ENCODE data around the gene ADCY6.

The ADCY6 gene

DNA sequence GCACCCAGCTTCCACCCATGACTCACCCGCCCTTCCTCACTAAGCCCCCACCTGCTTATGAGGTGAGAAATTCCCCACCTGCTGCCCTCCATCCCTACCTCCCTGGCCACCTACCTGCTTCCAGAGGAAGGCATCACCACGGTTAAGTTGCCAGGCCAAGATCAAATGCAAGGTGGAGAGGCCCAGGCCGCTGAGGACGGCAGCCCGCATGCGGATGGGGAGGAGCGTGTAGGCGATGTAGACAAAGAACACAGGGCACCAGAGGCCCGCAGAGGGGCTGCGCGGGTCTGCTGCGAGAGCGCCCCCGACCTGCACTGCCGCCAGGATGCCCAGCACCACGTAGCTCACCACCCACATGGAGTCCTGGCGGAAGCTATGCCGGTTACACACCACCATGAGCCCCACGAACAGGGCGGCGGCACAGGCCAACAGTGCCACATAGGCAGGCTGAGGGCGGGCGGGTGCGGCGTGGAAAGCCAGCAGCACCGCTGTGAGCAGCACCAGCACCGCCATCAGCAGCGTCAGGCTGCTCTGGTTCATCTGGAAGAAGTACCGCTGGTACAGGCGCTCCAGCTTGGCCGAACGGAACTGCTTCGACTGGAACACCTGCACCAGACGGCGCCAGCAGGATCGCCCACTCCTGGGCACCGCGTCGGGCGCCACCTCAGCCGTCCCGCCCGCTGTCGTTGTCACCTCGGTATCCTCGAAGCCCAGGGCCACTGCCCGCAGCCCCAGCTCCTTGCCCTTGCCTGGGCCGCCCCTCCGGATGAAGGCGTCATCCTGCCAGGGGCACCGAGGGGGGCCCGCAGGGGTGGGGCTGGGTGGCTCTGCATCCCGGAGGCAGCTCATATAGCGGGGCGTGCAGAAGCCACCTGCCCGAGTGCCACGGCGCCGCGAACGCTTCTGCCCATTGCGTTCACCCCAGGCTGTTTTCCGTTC lies 6.2 kb downstream of the ADCY6 start:
- DNase-seq: no peak

DNA sequence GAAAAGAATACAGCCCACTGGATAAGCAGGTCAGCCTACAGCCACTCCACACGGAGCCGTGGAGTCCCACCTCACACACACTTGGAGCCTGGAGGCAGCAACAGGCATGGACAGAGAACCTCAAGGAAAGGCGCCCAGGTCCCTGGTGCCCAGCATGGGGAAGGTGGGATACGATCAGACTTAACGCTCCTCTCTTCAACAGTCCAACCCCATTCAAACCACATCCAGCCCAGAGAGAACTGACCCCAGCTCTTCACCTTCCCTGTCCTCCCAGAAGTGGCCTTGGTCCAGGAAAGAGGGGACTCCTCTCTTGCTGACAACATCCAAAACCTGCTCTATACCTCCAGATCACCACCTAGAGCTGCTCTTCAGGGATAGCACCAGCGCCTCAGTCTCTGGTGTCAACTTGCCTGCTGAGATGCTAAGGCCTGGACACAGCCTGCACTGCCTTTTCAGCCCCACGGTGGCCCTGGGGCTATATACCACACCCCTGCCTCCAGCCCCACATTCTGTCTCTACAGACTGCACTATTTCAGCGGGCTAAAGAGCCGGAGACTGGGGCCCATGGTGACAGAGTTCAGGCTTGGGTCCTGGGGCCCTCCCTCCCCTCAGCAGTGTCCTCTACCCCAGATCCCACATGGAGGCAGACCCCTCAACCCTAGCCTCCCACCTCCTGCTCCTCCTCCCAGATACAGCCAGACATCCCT lies 7.0 kb downstream of the ADCY6 start:
- DNase-seq: no peak

DNA sequence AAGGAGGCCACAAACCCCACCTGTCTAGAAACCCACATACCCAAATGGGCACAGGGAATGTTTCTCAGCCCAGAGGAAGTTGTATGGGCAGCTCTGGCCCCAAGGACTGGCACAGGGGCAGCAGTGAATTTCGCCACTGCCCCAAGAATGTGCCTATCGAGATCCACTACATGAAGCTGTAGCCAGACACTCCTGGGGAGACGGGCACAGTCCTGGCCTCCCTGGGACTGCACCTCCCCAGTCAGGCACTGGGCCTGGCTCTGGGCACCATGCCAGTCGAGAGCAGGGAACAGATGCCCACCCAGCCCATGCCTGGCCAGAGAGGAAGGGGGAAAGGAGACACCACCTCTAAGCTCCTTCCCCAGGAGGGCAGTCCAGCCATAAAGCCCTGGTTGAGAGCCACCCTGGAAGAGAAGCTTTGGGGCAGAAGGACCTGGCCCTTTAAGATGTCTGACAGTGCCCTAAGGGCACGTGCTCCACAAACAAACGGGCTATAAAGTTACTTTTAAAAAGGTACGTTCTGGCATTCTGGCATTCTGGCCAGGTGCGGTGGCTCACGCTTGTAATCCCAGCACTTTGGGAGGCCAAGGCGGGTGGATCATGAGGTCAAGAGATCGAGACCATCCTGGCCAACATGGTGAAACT lies 8.4 kb downstream of the ADCY6 start:
- DNase-seq: no peak

DNA sequence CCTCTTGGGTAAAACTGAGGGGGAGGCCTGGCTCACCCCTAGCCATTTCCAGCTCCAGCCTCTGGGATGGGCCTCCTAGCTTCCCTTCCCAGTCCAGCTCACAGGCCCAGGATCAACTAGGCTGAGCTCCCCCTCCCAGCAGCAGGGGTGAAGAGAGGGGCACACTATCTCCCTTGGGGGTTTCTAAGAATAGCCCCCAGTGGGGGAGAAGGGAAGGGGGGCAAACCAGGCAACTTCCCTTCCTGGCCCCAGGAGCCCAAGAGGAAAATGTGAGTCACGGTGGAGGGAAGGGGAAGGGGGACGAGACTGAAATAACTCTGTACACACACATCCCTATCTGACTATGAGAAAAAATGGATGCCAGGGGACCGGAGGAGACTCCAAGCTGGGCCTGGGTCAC lies 9.0 kb downstream of the ADCY6 start:
- no peak for DNase-seq

DNA sequence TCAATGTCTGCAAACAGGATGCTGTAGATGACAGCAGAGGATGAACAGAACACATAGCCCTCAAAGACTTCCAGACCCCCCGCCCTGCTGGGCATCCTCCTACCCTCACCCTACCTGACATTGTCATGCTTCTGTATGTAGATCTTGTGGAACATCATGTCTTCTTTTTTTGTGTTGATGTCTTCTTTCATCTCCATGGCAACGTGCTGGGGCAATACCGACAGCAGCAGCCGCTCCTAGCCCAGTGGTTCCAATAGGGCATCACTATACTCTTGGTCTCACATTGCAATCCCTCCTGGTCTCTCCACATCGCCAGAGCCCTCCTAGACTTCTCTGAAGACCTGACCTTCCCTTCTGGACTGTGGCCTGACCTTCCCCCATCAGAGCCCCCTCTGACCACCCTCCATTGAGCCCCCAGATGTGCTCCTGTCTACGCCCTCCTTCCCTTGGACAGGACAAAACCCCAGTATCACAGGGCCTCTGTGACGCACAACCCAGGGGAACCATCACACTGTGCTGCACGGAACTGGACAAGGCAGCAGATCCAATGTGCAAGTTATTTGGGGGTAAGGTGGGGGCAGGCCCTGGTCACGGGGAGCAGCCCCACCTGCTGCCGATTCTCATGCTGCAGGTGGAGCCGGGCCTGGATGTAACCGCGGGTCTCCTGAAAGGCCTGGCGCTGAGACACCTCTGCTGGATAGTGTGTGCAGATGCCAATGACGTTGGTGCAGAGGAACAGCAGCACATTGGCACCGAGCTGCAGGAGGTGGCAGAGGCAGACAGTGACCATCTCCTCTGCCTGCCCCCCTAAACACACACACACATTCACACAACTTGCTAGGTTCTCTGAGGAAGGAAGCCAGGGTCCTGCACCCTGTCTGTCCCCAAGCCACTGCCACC lies 11.1 kb downstream of the ADCY6 start:
- no peak for DNase-seq

DNA sequence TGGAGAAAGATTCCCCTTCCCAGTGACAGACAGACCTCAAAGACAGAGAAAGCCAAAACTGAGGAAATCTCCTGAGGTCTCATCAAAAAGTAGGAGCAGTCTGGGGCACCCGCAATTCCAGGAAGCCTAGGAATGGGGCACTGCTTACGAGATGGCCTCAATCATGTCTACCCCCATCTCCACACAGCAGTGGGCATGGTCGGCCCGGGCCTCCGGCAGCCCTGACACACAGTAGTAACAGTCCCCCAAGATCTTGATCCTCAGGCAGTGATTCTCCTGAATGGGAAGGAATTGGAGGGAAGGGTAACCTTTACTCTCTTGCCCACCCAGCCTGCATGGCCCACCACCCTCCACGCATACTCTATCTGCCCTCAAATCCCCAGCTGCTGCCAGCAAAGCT lies 11.9 kb downstream of the ADCY6 start:
- no peak for DNase-seq

DNA sequence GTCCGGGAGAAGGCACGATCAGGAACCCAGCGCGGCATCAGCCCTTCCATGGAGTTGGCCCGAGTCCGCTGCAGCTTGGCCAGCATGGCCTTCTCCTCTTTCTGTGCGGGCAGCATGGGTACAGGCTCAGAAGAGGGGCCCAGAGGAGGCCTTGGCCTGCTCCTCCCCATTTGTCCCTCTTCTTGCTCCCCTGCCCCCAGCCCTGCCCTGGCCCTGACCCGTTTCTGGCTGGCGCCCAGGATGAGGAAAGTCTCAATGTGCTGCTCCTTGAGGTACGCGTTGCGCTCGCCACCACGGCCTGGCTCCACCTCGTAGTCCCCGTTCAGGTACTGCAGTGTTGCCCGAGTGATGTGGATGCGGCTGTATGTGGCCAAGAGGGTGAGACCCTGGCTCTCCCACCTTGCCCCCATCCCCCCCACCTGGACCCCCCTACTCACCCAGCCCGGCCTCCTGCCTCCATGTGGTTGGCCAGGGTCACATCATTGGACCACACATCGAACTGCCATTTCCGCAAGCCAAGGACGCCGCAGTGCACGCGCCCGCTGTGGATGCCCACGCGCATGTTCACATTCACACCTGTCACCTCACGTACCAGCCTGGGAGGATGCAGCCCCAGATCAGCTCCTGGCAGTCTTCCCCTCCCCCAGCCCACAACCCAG lies 12.8 kb downstream of the ADCY6 start:
- DNase-seq: no peak

DNA sequence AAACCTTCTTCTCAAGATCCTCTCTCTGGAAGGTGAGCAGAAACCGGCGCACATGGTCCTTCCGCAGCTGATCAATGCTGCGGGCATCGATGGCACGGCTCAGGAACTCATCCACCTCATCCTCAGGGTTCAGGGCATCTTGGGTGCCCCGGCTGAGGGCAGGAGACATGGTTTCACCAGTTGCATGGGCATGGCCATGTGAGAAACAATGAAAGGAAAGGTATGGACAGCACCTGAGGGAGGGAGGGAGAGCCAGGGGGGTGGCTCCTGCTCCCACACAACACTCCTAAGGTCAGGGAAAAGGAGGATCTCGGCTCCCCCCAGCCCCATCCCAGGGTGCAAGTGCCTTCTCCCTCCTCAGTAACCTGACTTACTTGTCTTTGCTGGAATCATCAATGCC lies 13.6 kb downstream of the ADCY6 start:
- DNase-seq: no peak

DNA sequence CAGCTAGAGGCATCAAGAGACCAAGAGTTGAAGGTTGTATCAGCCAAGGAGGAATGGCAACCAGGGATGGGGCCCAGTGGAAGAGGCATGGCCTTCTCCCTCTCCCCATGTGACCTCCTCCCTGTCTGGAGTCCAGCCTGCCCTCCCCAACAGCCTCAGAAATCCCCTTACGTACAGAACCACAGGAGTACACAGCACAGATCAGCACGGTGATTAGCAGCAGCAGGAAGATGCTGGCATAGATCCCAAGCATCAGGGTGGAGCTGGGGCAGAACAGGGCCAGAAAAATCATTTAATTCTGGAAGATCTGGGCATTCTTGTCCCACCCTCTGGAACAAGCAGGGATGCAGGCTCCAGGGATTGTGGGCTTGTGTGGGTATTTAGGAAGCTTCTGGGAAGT lies 14.4 kb downstream of the ADCY6 start:
- DNase-seq: no peak

DNA sequence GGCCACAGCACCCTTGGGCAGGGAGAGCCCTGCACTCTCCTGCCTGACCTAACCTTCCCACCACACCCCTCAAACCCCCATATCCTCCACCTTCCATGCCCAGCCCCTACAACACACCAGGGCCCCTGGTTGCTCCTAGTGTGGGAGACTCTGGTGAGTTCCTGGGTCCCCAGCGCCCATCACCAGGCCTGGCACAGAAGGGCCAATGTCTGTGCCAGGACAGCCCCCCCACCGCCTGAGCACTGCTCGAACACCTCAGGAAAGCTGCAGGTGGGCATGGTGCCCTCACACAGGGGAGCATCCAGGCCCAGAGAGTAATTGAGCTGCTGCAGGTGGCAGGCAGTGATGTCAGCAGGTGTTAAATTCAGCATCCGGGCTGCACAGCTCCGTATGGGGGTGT lies 15.2 kb downstream of the ADCY6 start:
- no peak for DNase-seq

DNA sequence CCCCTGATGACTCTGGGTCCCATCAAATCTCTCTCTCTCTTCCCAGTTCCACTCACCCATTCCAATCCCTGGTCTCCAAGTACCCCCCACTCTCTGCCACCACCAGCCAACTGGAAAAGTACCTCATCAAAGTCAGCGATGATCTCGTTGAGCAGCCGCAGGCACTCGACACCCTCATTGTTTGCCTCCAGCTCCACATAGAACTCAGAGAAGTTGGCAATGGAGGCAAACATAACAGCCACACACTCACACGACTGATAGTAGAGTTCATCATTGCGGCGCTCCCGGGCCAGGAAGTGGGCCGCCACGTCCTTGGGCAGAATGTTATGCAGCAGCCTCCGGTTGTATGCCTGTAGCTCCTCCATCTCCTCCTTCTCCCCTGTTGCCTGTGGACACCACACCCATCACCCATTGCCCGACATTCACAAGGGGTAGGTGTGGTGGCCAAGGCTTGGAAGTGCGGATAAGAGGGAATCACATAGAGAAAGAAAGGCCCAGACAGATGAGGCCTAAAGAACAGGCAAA lies 17.2 kb downstream of the ADCY6 start:
- DNase-seq: no peak

DNA sequence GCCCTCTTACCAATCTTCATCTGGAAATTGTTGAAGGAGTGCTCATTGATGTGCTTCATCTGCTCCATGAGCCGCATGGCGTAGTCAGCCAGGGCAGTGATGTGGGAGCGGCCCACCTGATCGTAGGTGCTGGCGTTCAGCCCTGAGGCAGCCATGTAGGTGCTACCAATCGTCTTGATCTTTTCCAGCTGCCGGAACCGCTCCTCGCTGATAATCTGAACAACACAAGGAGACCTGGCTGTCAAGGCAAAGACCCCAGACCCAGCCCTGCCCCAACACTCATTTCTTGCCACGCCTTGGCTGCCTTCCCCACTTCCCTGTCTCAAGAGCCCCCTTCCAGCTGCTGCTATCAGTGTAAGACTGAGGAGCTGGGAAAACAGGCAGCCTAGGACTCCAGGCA lies 18.1 kb downstream of the ADCY6 start:
- DNase-seq: no peak

DNA sequence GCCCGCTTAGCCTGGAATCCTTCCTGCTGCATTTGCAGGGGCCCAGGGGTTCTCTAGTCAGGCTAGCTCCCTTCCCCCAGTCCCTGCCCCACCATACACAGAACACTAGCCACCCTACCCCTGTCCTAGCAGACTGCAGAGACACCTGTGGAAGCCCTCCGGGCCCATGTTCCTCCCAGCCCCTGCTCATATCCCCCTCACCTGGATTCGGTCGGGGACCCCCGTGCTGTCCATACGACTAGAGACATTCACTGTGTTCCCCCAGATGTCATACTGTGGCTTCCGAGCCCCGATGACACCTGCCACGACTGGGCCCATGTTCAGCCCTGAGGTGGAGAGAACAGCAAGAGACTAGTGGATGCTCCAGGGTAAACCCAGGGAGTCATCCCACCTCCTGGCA lies 20.2 kb downstream of the ADCY6 start:
- no peak for DNase-seq

DNA sequence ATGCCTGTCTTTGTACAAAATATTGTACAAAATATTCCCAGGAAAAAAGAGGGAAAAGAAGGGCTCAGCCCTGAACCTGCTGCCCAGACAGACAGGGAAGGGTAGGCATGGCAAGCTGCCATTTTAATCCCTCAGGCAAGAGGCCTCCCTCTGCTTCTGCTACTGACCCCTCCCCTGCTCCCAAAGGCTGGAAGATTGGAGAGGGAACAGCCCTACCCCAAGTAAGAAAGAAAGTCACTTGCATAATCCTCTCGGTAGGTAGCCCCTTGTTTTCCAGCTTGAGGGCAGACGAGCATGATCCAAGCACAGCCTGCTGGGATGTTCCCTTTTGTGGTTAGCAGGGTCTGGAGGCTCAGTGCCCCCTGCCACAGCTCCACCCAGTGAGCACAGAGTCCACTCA lies 20.7 kb downstream of the ADCY6 start:
- DNase-seq: no peak

DNA sequence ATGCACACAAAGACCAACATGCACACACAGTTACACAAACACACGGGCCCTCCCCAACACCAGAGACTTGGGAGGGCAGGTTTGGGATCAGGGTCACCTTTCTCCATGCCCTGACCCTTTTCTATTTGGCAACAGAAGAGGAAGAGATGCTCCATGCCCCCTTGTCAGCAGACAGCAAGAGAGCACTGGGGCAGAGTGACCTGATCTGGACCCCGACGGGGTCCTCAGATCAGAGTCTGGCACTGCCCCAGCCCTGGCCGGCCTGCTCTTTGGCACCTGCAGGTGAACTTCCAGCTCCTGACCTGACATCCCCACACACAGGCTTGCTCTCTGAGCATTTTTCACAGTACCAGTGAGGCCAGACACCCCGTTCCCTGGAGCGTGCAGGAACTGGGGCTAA lies 21.4 kb downstream of the ADCY6 start:
- DNase-seq: no peak

DNA sequence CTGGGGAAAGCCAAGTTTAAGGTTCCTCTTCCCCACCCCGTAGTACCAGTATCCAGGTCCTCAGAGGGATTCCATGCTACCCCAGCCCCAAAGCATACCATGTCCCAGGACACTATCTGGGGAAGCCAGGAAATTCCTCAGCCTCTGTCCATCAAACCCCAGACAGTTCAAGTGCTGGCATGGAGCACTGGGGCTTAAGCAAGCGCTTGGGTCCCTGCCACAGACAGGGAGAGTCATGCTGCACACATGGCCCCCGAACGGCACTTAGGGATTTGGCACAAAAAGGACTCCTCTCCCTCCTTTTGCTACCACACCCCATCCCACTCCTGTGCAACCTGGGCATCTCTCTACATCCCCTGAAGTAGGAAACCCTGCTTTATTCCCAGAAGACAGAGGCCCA lies 21.8 kb downstream of the ADCY6 start:
- no peak for DNase-seq

DNA sequence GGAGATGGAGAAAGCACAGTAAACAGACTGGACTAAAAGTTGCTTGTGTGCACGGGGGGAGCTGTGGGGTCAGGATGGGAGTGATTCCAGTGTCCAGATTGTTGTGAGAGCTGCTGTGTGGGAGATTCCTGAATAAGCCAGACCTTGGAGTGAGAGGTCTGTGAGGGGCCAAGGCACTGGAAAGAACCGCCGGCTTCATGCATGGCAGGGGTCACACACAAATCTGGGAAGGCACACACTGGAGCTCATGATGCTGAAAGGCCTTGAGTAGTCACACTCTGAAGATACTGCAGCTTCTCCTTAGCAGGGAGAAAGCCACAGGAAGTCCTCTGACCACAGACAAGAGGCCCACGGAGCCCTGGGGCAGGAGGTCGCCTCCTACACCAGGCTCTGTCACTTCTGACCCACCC lies 23.1 kb downstream of the ADCY6 start:
- no peak for DNase-seq

DNA sequence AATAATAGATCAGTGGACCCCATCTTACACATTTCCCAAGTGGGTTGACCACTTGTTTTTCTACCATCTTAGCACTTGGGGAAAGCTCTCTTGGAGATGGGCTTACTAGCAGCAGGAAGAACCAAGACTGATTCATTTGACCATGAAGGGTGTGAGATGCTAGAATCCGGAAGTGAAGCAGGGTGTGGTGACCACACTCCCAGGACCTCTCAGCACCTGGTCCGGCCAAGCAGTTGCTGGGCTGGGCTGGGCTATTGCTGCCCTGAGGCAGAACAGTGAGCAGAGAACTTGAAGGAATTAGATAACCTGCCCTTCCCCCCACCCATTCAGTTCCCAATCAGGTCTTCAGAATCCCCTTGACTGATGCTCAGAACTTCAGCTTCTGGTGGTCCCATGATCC lies 24.4 kb downstream of the ADCY6 start:
- DNase-seq: no peak

DNA sequence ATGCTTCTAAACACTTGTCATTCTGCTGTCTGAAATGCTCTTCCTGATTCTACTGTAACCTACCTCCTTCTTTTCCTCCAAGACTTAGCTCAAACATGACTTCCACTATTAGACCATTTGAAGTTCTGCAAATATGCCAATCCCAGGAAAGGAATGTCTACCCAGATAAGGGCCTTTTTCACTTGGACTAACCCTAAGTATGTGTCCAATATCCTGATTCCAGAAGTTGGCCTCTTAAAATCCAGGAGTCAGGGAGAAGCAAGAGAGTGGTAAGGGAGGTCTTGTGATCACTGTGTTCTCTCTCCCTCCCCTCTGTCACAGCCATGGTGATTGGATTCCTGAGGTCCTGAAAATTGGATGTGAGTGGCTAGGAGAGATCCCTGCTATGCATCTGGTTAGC lies 30.2 kb downstream of the ADCY6 start:
- DNase-seq: no peak

DNA sequence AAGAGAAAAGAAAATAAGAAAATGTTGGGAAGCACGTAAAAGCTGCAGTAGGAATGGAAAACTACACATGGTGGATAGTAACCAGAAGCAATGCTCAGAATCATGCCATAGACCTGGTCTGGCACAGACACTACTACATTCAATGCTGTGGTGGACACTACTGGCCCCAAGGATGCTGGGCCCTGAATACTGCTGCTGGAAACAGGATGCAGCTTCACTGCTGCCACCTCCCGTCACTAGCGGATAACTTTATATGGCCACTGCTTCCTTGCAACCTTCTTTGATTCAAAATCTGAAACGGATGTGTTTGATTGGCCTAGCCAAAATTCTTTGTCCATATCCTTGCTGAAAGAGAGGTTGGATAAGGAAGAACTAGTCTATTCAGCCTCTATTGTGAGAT lies 30.7 kb downstream of the ADCY6 start:
- no peak for DNase-seq

DNA sequence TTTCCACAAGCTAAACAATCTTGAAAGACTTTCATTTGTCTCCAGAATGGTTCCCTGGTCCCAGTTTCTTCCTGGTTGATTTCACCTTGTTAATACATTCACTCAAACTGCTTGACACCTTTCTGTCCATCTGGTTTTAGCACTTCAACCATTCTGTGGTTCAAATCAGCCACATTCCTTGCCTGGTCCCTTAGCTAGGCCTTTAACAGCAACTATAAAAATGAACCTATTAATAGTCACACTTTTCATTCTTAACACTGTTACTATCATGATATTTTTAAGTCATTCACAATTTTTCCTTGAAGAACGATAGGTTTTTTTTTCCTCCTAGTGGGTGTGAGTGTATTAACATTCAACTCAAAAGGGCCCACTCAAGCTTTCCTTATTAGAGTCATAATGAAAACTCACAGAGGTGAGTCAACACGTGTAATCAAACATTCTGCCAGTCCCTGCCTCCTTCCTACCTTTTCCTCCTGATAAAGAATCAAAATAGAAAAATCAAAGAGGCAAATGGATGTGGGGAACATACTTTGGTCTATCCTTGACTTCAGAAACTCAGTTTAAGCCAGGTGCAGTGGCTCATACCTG lies 38.0 kb downstream of the ADCY6 start:
- no peak for DNase-seq

DNA sequence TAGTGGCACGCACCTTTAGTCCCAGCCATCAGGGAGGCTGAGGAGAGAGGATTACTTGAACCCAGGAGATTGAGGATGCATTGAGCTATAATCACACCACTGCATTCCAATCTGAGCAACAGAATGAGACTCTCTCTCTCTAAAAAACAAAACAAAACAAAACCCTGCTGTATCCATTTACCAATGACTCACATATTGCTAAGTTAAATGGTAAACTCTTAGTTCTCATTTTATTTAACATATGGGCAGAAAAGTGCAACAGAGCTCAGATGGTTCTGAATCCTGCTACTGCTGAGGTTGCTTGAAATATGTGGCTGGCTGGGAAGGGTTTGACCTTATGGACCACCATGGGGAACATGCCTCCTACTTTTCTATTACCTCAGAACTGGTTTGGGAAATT lies 38.7 kb downstream of the ADCY6 start:
- no peak for DNase-seq
